HEK293 (cell line): Measurements from ENCODE around the gene SYTL5.

ENCODE experiments used
- CTCF ChIP-seq: fragments of 450-650 bp; formaldehyde crosslinking; IDR thresholded peaks from 2 replicates; pipeline ENCODE4 v1.5.1; 2016; ENCODE audit warnings: missing biosample characterization, missing genetic modification characterization
- ZNF140 ChIP-seq: fragments of 450-650 bp; formaldehyde crosslinking; IDR thresholded peaks from 2 replicates; pipeline ENCODE4 v1.5.1; 2016; ENCODE audit warnings: missing biosample characterization, missing genetic modification characterization

- TF ChIP-seq CTCF (tag by site-specific recombination), result no peak
- TF ChIP-seq ZNF140 (tag by site-specific recombination), result no peak
Observed at GRCh38 chrX:37998586-37999262, 7.6 kb upstream of the SYTL5 start.
